ENCODE results near the gene FUS. TPM values are rescaled to one million over a fixed set of nuclear protein-coding genes. Genes with fewer than 3 reads are reported as not detected.
A peak's percentile ranks its signal among the peaks of the same experiment; 100 is the strongest.
"Not testable (repeated sequence)": the region's sequence is repeated elsewhere in the genome, so short reads cannot be mapped to it uniquely, and the experiment has no call there.

The FUS gene
- total RNA-seq, 2 donors from 2014 or later: 168 to 208 TPM

DNA sequence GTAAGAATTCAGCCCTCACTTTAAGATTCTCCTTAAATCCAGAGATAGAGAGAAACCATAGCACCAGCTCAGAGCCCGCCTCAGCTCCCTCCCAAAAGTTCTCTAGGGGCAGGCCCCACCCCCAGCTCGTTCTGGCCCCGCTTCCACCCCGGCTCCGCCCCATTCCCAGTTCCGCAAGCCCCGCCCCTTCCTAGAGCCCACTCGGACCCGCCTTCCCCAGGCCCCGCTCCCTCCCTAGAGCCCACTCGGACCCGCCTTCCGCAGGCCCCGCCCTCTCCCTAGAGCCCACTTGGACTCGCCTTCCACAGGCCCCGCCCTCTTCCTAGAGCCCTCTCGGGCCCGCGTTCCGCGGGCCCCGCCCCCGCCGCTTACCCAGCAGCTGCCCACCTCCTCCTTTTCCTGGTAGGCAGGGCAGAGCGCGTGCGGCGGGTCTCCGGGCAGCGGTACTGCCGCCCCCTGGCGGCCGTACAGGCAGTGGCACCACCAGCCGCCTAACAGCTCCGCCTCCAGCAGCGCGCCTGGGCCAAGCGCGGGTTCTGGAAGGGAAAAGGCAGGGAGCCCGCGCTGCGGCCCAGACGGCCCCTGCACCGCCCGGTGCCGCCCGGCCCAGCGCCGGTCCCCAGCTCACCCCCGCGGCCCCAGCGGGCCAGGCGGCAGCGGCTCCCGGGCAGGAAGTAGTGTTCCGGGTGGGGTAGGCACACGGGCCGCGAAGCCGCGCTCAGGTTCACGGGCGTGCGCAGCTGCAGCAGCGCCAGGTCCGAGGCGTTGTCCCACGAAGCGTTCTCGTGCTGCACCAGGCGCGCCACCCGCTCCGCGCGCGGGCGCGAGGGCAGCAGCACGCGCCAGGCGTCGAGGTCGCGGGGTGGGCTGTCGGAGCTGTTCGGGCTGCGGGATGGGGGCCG lies 37.6 kb upstream of the FUS start:
- peak; percentile 100 for DNase-seq (ENCODE audit: low spot score)
- intact Hi-C loops (cut with DNase I): no loop called here

DNA sequence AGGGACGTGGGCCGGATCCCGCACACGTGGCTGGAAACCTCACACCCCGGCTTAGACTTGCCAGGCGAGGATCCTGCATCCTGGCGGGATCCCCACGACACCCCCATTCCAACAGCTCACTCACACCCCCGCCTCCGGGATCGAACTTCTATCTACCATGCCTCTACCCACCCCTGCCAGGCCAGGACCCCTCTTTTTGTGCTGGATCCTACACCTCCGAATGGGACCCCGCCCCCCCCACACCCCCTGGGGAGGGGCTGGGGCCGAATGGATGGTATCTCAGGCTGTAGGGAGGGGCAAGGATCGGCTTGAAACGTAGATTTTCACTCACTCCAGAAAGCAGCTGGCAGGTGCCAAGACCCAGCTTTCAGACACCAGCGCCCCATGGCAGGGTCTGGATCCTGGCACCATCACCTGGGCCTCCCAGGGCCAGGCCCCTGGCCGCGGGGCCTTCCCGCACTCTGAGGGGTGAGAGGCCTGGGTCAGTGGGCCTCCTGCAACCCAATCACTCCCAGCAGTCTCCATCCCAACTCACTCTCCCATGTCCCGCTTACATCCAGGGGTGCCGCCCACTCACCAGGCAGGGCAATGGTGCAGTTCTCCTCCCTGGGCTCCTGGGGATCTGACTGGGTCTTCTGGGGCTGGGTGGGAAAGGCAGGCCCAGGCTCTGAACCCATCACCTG lies 36.8 kb upstream of the FUS start:
- intact Hi-C loops (cut with DNase I): no loop called here
- DNase-seq (ENCODE audit: low spot score): no peak

DNA sequence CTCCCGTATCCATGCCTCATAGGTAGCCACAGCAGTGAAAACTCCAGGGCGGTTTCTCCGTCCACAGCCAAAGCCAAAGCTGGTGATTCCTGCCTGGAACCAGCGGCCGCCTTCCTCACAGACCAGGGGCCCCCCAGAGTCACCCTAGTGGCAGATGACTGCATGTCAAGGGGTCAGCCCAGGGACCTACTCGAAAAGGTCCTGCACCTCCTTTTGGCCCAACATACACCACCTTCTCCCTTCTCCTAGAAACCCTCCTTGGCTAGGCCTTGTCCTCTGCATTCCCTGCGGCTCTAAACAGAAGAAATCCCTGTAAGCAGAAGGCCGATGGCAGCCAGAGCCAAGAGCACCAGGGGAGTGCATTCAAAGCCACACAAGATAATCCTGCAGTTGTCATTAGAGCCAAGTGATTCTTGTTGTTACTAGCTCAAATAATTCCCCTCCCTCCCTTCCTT lies 36.2 kb upstream of the FUS start:
- intact Hi-C loops (cut with DNase I): no loop called here
- no peak for DNase-seq (ENCODE audit: low spot score)

DNA sequence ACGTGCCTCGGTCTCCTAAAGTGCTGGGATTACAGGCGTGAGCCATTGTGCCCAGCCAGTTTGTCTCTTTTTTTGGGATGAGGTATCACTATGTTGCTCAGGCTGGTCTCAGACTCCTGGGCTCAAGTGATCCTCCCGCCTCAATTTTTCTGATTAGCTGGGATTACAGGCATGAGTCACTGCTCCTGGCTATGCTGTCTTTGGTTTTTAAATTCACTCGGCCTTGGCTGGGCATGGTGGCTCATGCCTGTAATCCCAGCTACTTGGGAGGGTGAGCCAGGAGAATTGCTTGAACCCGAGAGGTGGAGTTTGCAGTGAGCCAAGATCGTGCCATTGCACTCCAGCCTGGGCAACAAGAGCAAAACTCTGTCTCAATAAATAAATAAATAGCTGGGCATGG lies 35.5 kb upstream of the FUS start:
- DNase-seq (ENCODE audit: low spot score); intact Hi-C loops (cut with DNase I): not testable (repeated sequence)

DNA sequence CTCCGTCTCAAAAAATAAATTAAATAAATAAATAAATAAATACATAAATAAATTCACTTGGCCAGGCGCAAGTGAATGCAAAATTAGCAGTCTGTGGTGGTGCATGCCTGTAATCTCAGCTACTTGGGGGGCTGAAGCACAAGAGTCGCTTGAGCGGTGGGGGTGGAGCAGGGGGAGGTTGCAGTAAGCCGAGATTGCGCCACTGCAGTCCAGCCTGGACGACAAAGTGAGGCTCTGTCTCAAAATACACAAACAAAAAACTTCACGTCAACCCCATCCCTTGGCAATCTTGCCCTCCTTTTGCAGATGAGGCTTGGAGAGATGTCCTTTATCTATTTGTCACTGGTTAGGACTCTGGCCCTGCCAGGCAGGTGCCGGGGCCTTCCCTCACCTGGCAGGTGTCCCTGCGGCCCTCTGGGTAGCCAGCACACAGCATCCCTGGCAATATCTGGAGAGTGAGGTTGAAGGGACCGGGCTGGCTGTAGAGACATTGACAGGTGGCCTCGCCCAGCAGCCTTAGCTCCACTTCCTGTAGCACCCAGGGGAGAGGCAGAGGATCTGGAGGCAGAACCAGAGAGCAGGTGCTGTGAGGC lies 34.4 kb upstream of the FUS start:
- intact Hi-C loops (cut with DNase I): no loop called here
- no peak for DNase-seq (ENCODE audit: low spot score)

DNA sequence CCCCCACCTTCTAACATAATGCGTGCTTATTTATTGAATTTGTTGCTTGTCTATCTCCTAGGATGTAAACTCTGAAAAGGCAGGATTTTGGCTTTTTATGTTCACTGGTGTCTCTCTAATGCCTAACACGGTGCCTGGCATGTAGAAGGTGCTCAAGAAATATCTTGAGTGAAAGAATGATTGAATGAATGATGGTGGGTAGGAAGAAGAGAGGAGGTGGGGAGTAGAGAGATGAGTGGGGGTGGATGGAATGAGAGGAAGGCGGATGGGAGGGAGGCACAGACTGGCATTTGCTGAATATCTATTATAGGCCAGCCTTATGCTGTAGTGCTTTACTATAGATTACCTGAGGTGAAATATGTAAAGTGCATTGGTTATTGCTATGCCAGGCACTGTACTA lies 32.4 kb upstream of the FUS start:
- DNase-seq (ENCODE audit: low spot score): no peak
- intact Hi-C loops (cut with DNase I): no loop called here

DNA sequence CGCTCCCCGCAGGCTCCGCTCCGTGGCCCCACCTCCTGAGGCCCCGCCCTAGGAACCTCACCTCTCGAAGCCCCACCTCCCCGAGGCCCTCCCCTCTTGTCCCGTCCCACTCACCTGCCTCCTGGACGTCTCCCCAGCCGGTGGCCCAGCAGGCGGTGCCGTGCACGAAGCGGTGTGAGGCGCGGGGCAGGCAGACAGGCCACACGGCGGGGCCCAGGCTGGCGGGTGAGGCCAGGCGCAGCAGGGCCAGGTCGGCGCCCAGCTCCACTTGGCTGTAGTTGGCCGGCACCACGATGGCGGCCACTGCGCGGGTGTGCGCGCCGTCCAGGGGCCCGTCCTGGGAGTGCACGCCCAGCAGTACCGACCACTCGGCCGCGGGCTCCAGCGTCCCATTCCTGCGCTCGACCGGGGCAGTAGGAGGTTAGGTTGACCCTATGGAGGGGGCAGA lies 31.6 kb upstream of the FUS start:
- intact Hi-C loops (cut with DNase I): no loop called here
- DNase-seq (ENCODE audit: low spot score): no peak

DNA sequence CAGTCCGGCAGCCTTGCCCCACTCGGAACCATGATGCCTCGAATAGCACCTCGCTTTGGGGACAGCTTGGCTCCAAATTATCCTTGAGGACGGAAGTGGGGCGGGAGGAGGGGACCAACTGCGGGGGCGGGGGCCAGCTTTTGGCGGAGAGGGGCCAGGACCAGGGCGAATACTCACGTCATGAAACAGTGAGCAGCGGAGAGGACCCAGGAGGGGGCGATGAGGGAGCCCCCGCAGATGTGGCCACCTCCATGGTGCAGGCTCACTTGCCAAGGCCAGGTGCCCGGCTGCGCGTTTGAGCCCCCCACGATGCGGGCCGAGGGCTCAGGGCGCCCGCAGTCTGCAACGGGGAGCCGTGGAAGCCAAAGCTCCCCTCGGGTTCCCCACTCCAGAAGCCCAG lies 31.0 kb upstream of the FUS start:
- intact Hi-C loops (cut with DNase I): no loop called here

DNA sequence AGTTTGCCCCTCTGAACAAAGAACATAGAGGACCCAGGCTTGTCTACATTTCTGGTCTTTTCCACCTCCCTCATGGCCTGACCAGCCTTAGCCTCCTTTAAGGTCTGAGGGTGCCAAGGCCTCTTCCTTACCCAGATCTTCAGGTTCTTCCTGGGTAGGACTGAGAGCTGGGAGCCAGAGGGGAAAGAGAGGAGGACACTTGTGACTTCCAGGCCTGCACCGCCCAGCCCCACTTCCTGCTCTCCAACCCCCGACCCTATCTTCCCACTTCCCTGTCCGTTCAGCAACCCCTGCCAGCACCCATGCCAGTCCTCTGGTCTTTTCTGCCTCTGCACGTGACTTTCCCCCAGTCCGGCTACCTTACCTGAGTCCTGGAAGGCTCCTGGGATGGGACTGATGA lies 30.6 kb upstream of the FUS start:
- intact Hi-C loops (cut with DNase I): no loop called here
- DNase-seq (ENCODE audit: low spot score): no peak

More for the DNA sequence above, 31.0 kb upstream of the FUS start:
- DNase-seq (ENCODE audit: low spot score): no peak

DNA sequence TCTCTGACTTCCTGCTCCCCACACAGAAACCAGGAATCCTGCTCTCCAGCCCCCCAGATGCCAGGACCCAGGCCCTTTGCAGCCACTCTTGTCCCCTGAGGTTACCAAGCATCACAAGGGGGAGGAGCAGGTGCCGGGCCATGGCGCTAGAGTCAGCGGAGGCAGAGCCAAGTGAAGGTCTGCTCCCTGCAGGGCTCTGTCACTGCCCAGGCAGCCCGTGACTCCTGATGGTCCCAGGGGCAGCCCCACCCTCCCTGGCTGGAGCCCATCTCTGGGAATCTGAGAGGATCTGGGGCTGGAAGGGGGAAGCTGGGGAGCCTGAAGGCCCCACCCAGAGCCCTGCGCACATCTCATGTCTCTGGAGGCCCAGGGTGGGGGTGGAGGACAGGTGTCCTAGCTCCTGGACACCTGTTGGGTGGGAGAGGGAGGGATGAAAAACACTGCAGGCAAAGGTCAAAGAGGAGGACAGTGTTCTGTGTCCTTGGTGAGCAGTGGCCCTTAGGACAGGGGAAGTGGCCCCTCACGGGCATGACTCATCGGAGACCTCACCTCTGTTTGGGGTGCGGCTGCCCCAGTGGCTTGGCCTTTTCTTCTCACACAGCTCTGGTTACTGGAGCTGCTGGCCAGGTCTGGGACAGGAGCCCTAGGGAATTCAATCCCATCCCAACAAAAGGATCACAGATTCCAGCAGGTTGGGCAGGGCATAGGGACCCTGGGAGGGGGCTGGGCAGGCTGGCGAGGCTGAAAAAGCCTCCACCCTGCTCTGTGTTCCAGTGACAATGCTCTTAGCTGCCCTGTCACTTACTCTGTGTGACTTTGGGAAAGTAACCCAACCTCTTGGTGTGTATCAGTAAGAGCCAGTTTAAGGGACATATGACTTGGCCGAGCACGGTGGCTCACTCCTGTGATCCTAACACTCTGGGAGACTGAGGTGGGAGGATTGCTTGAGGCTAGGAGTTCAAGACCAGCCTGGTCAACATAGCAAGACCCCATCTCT lies 29.7 kb upstream of the FUS start, which contains the start of gene PRSS36:
TSS of gene PRSS36 (minus strand) at position 173 of the 997 bp plus-strand sequence. CDS start at position 142, 31 bp downstream.
- no peak for DNase-seq (ENCODE audit: low spot score)

DNA sequence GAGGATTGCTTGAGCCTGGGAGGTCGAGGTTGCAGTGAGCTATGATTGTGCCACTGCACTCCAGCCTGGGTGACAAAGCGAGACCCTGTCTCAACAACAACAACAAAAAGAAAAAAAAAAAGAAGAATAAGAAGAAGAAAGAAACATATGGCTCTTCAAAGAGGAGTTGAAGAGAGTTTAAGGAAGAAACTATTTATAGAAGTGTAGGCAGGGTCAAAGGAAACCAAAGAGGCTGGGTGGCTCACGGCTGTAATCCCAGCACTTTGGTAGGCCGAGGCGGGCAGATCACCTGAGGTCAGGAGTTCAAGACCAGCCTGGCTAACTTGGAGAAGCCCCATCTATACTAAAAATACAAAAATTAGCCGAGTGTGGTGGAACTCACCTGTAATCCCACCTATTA lies 29.0 kb upstream of the FUS start:
- intact Hi-C loops (cut with DNase I); DNase-seq (ENCODE audit: low spot score): not testable (repeated sequence)

More for the DNA sequence above, 29.7 kb upstream of the FUS start, which contains the start of gene PRSS36:
- intact Hi-C loops (cut with DNase I): no loop called here

DNA sequence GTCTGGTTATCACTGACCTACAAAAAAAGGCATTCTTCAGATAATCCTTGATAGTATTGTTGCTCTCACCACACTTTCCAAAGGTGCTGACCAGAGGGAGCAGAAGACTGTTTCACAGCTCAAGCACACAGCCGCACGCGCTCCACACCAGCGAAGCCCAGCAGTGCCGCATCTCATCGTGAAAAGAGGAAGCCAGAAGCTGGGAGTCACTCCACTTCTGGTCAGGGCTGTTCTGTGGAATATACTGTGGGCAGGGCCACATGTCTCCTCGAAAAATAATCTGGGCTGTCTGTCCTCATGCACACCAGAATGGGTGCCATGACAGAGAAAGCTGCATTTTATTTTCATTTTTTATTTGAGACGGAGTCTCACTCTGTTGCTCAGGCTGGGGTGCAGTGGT lies 22.8 kb upstream of the FUS start:
- intact Hi-C loops (cut with DNase I): no loop called here
- peak; percentile 83 for DNase-seq (ENCODE audit: low spot score)

DNA sequence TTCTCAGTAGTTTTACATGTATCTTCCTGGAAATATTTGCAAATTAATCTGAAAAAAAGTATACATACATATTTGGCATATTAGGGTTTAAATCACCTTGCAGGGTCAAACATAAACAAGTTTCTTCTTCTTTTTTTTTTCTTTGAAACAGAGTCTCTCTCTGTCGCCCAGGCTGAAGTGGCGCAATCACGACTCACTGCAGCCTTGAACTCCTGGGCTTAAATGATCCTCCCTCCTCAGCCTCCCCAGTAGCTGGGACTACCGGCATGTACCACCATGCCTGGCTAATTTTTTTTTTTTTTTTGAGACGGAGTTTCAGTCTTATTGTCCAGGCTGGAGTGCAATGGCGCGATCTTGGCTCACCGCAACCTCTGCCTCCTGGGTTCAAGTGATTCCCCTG lies 12.6 kb upstream of the FUS start:
- DNase-seq (ENCODE audit: low spot score): no peak
- intact Hi-C loops (cut with DNase I): no loop called here

DNA sequence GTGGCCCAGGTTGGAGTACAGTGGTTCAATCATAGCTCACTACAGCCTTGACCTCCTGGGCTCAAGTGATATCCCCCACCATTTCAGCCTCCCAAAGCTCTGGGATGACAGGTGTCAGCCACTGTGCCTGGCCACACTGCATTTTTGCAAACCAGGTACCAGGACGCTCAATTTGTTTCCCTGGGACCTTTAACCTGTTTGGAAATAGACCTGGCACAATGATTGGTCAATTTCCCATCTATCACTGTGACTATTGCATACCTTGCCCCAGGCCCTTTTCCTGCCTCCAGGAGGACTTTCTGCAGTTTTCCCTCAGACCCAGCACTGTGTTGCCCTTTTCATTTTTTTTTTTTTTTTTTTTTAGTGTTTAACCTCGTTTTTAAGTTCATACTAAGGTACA lies 11.1 kb upstream of the FUS start:
- intact Hi-C loops (cut with DNase I): no loop called here
- no peak for DNase-seq (ENCODE audit: low spot score)

DNA sequence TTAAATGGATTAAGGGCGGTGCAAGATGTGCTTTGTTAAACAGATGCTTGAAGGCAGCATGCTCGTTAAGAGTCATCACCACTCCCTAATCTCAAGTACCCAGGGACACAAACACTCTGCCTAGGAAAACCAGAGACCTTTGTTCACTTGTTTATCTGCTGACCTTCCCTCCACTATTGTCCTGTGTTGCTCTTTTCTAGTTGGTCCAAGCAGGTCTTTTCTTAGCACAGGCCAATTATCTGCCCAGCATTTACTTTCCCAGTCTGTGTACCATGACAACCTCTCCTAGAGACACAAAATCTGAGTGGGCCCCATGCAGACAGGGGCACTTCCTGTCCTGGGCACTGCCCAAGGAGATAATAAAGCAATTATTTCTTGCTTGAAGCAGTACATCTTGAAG lies 9.9 kb upstream of the FUS start:
- DNase-seq (ENCODE audit: low spot score): peak; percentile 5
- intact Hi-C loops (cut with DNase I): loop anchor here (10.0 kb wide), 2 partner anchors 275 to 505 kb away; partner anchors contain the start of gene ZNF843 (in 1 of the 2)

DNA sequence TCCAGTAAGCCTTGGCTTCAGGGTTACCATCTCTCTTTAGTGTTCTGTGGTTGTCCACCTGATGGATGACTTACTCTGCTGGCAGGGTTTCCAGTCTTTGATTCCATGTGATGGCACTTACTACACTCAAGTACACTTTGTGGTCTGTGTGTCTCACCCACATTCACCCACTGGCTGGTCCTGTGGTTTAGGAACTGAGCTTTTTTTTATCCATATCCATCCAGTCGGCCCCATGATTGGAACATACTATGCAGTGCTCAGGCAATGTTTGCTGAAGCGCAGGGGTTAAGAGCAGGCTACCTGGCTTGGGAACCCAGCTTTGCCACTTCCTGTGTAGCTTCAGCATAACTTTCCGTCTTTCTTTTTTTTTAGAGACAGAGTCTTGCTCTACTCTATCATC lies 2.8 kb upstream of the FUS start:
- intact Hi-C loops (cut with DNase I): loop anchor here (10.0 kb wide), 2 partner anchors 268 to 512 kb away; partner anchors contain the start of gene ZNF843 (in 1 of the 2)
- peak; percentile 41 for DNase-seq (ENCODE audit: low spot score)

DNA sequence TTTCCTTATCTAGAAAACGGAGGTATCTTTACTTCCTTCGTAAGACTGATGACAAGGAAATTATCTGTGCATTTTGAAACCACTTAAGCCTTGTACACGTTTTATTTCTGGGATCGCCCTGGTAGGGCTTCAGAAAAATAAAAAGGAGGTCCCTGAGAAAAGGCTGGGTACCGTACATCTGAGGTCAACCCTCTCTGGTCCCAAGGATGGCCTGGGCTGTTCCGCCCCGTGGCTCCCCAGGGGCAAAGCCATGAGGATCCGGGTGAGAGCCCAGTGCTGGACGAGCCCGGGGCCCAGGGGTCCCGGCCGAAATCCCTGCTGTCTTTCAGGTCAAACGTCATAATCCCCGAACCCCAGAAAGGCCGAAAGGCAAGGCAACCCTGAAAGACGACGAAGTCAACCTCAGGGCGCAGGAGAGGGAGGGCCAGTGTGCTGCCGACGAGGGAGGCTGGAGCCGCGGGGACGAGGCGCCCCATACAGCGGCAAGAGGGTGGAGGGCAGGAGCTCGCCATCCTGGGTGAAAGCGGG lies 656 bp upstream of the FUS start:
- DNase-seq (ENCODE audit: low spot score): no peak
- intact Hi-C loops (cut with DNase I): loop anchor here (10.0 kb wide), 2 partner anchors 266 to 514 kb away; partner anchors contain the start of gene ZNF843 (in 1 of the 2)

Measured in posterior vena cava (tissue), 2 donors.